NCI-H748 (cell line): ENCODE measurements around the gene EFCAB11.

Experiments
- DNase-seq: peaks from one replicate; lab custom pipeline; 2025; ENCODE audit not compliant: unreplicated experiment; lab: John Stamatoyannopoulos, UW

Gene EFCAB11

DNA sequence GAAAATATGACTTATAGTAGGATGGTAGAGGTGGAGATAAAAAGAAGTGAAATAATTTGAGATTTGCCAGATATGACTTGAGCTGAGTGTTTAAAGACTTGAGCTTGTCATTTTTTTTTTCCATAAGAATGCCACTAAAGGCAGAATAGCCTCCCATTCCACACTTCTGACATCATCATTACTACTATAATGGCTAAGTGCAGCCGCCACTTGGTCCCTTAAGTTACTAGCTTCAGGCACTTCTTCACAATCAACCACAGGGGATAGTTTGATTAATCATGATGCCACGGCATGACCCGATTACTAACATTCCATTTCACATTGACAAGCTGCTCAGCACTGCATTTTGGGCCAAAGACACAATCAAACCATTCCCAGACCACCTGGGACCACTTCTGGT is 127.9 kb downstream of the EFCAB11 start:
- no peak for DNase-seq

DNA sequence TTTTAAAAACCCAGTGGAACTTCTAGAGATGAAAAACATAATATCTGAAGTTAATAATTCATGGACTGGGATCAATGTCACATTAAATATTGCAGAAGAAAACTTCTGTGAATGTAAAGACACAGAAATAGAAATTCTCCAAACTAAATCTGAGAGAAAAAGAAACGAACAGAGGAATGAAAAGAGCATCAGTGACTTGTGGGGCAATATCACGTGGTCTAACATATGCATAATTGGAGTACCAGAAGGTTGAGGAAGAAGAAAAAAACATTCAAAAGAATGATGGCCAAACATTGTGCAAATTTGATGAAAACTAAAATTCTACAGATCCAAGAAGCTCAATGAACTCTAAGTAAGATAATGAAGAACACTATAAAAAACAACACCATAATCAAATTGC is 130.8 kb downstream of the EFCAB11 start:
- DNase-seq = no peak

DNA sequence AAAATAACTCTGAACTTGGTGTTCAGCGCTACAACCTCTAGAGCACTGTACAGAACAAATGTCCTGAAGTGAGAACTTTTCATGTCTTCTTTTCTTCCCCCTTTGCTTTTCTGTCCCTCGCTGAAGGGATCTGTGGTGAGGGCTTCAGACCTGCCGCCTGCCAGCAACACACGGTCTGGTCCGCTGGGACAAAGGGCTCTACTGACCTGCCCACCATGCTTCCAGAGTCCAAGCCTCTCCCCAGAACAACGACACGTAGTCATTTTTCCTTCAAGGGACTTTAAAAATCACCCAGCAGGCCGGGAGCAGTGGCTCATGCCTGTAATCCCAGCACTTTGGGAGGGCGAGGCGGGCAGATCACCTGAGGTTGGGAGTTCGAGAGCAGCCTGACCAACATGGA is 140.4 kb downstream of the EFCAB11 start:
- DNase-seq = no peak

DNA sequence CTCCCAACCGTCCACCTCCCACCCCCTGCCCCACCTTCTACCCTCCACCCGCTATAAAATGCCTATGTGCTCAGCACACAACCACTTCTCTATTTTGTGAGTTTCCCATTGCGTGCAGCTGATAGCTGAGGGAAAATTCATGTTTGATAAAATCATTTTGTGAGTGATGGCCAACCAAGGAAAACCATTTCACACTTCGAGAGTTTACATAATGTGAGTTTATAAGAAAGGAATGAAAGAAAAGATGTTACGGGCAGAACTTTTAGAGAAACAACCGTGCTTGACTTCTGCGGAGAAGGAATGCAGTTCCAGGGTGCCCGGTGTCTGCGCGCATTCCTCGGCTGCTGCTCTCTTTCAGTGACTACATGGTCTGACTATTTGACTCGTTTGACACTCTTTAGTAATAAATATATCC is 140.9 kb downstream of the EFCAB11 start:
- DNase-seq = no peak

DNA sequence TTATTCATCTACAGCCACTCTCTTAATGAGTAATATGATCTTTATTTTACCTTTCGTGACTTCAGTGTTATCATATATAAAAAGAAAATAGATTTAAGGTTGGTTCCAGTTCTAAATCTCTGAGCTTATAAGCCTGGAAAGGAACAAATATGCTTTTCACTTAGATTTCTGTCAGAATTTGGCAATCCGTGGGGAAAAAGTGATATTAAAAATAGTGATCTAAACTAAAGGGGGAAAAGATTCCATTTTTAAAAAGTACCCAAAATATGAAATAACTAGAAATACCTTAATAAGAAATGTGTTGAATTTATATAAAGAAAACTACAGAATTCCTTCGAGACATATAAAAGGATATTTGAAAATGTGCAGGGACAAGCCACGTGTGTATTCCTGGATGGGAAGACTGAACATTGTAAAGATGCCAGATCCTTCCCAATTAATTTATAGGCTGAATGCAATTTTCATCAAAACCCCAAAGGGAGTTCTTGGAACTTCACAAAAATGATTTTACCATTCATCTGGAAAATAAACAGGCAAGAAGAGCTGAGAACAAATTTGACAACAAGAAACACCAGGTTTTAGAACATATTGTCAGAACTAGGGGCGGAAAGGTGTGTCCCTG is 142.5 kb downstream of the EFCAB11 start:
- no peak for DNase-seq

DNA sequence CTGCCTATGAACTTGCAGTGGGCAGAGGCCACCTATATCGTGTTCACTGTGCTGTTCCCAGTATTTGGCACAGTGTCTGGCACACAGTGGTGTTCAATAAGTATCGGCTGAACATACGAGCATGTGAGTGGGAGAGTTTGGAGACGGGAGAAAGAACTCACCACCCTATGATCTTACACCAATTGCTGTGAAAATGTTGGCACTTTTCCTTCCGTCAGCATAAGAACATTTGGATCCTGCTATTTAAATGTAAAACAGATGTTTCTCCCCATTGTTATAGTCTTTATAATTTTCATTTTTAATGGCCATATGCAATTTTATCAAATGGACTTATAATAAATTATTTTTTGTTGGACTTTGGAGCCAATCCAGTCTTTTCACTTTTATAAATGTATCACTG is 144.4 kb downstream of the EFCAB11 start:
- DNase-seq = no peak

DNA sequence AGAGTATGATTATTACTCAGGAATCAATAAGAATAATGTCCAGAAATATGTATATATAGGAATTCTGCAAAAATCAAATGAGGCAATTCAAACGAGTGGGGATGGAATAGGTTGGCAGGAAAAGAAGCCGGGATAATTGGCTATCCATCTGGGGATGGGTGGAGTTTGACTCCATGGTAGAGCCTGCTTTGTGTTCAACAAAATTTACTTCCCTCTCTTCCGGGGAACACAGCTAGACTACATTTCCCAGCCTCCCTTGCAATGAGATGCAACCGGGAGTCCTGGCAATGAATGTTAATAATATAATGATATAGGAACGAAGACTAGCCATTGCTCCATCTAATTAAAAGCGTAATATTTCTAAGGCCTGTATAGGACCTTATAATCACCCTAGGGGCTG is 146.6 kb downstream of the EFCAB11 start:
- no peak for DNase-seq

DNA sequence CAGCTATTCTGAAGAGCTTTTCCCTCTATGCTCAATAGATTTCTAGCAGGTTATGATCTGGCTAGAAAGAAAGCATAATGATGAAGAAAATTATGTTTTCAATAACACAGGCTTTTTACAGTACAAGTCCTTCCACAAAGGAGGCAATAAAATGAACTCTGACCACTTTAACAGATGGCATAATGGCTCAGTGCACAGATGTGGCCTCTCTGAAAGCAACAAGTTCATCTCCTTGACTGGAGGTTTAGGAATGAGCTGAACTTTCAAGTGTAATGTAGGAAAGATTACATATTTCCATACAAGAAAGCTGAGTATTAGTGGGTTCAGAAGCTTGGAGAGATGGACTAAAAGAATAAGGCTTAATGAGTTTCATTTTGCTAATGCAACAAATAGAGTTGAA is 147.4 kb downstream of the EFCAB11 start:
- no peak for DNase-seq

DNA sequence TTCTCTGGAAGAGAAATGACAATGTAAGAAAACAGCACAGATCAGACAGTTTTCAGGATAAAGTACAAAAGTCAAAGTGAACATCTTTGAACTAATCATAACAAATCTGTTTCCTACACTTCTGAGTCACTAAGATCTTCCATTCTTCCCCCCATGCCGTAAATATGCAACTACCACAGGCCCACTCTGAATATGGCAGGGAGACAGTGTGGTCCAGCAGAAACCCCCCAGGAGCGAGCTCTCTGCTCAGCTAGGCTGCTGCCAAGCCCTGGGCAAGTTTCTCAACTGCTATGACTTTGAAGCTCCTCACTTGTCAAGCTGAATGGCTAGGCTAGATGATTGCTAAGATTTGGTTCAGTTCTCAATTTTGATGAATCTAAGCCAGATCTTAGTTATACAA is 148.1 kb downstream of the EFCAB11 start:
- DNase-seq = no peak

DNA sequence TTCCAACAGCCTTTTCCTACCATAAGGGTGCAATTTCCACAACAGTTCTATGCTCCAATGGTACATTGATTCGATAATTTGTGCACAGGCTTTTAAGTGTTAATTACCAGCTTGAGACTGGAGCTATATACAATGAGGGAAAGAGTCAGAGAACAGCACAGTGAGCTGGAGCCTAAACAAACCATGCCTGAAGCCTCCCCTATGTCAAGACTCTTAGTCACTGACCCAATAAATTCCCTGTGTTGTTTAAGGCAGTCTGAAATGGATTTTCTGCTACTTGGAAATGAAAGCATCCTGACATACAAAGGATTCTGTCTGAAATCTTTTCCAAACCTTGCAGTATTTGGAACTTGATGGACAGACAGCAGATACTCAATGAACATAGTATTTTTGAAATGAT is 149.0 kb downstream of the EFCAB11 start:
- DNase-seq = no peak

DNA sequence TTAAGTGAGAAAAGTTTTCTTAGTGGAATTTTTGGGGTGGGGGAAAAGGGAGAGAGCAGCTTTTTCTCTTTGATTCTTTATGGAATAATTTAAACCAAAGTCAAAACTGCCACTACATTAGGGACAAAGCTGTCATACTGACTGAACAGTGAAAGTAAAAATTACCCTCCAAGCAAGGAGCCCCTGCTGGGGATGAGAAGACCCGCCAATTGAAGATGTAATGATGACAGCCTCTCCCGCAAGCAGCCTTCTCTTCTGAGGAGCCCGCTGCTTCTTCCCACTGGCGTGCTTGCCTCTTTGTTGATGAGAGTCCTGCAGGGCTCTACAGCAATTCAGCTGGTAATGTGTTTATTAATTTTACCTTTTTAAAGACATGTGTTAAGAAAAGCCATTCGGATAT is 151.0 kb downstream of the EFCAB11 start:
- no peak for DNase-seq

DNA sequence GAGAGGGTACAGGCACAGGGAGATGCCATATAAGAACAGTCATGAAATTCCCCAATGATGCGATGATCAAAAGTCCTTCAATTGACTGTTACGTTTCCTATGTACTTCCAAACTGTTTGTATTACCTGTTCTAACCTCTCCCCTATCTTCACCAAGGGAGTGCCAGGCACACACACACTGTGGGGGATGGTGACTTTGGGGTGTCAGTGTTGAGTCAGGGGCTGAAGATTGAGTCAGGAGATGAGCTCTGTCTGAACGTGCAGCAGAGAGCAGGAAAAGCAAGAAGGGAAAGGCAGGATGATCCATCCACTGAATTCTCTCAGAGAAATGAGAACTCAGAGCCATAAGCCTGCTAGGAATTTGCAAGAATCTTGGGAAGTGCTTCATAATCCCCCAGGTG is 153.4 kb downstream of the EFCAB11 start:
- DNase-seq = no peak

DNA sequence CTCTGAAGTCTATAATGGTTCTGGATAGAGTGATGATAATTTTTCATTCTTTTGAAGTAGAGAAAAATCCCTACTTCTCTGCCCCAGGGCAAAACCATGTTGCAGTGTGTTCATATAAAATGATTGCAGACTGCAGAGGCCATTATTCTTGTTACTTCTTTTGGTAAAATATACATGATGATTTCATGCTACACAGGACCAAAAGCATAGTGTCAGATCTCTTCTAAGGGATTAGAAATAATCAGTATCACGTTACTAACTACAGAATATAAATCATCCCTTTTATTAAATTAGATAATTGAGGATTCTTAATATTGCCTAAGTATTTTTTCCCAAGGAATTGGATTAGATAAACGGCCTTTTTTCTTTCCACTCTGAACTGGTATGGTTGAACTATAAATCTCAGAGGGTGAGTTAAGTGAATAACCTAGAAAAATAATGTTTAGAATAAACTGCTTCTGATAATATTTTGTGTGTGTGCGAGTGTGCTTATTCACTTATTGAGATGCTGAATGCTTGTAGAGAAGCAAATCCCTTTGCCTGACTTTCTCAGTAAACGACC is 156.2 kb downstream of the EFCAB11 start:
- no peak for DNase-seq

DNA sequence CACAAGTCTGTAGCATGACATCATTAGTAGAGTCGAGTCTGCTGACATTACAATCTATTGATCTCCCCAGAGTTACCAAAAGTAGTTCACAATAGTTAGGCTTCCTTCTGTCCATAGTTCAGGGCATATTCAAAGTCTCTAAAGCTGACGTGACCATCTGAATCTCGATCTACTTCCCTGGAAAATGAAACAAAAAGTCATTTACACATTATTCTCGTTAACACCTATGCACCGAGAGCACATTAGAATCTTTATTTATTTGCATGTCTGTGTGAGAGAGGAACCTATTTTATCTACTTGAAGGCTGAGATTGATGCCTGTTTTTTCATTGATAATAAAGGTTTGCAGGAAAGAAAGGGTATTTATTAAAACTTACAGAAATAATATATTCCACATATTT is 157.4 kb downstream of the EFCAB11 start:
- no peak for DNase-seq

DNA sequence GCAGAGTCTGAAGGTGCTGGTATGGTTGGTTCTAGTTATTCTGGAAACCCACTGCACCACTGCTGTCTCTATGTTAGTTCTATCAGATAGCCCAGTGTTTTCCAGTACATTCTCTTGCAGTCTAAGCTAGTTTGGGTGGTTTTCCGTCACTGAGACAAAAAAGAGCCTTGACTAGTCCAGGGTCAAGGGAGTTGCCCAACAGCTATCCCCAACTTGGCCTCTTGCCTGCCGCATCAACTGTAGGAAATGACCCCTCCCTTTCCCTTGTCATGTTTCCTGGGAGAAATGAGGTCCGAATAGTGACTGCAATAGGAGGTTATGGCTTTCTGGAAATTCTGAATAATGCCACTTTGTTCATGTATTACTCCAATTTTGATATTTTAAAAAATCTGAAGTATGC is 160.4 kb downstream of the EFCAB11 start:
- DNase-seq = no peak

DNA sequence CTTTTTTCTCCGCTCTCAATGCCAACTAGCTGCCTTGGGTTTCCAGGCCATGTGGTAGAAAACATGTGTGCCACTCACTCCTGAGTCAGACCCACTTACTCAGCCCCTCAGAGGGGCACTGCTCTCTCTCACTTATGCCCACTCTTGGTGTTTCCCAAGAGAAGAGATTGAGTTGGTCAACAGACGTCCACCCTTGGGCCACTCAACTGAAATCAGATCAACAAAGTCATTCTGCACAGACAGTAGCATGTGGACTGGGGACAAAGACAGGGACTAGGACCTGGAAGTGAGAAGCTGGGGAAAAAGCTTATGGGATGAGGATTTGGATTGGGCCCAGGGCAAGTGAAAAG is 161.2 kb downstream of the EFCAB11 start:
- no peak for DNase-seq

DNA sequence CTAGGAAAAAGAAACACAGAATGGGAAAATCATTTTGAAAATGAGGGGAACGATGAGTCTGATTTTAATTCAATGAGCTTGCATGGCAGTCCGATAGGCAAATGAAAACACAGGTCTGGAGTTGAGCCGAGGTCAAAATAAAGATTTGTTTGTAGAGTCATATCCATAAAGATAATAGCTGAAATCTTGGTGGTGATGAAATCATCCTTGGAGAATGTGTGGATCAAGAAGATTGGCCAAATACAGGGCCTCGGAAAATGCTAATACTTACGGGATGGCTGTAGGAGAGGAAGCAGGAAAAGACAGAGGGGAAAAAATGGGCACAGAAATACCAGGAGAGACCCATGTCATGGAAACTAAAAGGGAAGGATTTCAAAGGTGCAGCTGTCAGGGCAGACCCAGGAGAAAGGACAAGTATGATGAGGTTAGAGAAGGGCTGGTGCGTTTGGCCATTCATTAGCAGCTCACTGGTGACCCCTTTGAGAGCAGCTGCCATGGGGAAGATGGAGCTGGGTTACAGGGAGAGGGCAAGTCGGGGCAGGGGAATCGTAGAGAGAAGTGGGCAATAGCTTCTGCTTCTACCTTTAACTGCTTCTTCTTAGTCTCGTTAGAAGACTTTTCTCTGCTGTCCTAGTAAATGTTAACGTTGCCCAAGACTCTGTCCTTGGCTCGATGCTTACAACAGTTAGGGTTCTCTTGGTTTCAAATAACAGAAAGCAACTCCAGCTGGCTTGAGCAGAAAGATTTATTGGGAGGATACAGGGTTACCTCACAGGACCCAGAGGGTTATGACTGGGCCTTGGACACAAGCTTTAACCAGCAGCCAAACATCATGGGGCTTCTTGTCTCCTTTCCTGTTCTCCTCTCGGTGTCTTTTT is 161.8 kb downstream of the EFCAB11 start:
- DNase-seq = no peak

DNA sequence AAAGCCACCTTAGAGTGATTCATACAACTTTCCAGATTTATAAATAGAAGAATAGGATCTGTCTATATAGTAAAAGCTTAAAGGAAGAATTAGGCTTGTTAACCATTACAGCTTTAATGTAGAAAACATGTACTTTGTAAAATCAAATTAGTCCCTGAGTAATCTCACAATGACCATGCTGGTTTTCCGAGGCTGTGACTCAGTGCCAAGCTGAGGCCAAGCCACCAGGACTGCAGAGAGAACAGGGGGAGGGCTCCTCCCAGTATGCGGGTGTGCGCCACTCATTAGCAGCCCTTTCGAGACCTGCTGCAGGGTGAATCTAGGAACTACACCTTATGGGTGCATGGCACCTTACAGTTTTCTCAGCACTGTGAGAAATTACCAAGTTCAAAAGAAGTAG is 167.0 kb downstream of the EFCAB11 start:
- DNase-seq = no peak

DNA sequence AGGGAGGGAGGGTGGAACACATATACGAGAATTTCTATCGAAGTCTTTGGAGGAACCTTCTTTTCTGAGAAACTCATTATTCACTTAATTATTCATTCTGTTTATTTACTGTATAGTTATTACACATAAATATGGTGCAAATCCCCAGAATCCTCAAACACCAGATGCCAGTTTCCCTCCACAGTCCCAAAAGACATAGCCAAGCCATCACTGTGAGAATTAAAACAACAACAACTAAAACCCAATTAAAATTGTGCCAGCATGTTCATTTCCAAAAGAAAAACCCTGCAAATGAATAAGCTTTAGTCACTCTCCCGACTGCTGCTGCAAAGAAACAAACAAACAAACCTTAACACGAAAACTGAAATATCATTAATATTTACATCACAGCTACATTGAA is 173.5 kb downstream of the EFCAB11 start:
- no peak for DNase-seq

DNA sequence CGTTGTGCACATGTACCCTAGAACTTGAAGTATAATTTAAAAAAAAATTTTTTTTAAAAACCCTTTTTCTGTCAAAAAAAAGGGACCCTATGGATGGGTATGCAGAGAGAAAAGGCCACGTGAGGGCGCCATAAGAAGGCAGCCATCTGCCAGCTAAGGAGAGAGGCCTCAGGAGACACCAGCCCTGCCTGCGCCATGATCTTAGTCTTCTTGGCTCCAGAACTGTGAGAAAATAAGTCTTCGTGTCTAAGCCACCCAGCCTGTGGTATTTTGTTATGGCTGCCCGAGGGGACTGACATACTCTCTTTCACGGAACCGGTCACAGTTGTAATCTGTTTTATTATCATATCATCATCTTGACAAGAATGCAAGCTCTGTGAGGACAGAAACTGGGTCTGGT is 174.8 kb downstream of the EFCAB11 start:
- DNase-seq = no peak

DNA sequence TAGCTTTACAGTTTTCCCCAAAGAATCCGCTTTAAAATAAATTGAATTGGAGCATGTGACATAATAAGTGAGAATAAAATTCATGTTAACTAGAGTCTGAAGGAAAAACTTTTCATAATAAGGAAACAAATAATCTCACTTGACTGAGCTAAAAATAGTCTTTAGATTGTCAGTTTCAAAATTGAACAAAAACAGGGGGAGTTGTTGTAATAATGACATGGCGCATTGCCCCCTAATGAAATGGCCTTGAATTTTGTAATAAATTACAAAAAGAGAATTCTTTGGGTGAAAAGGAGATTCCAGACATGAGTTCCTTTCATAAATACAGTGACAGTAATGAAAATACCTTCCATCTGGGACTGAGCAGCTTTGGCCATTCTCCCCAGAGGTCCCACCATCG is 178.6 kb downstream of the EFCAB11 start:
- DNase-seq = no peak

DNA sequence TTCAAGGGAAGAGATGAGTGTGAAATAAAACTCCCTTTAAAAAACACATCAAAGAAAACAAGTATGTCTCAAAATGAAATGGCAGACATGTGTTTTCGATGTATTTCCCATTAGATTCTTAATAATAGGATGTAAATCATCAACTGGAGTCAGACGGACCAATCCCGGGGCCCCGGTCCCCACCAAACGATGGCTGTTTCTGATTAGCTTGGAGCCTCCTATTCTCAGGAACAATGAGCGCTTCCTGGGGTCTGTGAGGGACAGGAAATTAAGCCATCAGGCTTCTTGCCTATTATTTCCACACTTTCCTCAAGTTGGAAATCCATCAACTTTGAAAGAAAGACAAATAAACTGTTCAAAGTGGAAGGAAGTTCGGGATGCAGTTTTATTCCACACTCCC is 179.4 kb downstream of the EFCAB11 start:
- DNase-seq = no peak
